Myocyte (in vitro differentiated cells): ENCODE measurements around the gene SLC25A48. TPM values are rescaled to one million over a fixed set of nuclear protein-coding genes. Genes with fewer than 3 reads are reported as not detected.

Experiments used
- DNase-seq: peaks from one replicate; pipeline ENCODE4 v3.0.0-alpha.2; 2012; ENCODE audit warnings: low read depth
- total RNA-seq: library from RNA; depleted of rRNA; stranded (reverse); fragments of >200 nt; gene quantifications from 2 replicates; pipeline ENCODE4 v1.2.3, GENCODE V29; 2014

The SLC25A48 gene
- total RNA-seq, 1 donor from 2014 or later, result not detected

DNA sequence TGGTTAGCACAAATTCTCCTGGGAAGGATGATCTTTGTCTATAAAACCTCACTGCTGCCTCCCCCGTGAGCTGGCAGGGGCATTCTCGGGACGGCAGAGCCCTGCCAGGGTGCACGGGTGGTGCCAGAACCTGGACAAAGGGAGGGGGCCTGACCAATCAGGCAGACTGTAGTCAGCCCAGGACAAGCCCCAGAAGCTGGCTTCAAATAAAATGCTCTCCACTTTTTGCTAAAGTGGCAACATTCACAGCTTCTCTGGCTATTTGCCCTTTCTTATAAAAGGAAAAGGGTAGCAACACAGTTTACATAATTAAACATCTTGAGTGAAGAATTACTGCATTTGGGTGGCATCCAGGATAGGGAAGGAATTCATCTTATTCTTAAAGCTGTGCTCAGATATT, 46.8 kb downstream of the SLC25A48 start:
- DNase-seq, result no peak

GRCh38 chr5:135881819-135882218, 47.4 kb downstream of the SLC25A48 start:
- no peak for DNase-seq

DNA sequence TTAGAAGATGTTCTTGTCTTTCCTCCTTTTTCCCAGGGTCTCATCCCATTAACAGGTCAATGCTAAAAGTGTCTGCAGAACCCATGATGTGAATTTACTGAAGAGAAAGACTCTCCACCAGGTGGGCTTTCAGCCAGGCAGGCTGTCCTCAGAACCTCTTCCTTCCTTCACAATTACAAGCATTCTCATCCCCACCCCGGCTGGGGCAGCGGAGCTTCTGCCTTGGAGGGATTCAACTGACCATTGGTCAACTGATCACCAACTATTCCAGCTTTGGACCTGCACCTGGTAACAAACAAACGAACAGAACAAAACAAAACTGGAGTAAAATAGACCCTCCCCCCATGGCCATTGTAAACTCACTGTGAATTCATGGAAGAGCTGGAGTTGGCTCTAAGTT, 48.6 kb downstream of the SLC25A48 start:
- DNase-seq, result no peak

DNA sequence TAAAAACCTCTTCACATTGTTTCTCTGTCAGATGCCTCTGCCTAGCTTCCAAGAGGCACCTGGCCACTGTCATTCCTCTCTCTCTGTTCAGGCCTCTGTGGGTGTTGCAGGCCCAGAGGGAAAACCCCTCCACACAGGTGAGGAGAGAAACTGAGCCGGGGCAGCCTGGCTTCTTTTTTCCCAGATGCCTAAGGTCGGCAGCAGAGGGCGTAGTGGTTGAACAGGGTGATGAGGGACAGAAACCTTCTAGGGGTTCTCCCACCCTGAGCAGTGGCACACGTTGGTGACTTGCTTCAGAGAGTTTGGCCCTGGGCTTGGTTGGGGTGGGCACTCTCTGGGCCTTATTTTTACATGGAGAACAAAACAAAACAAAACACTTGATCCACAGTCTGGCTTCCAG, 49.0 kb downstream of the SLC25A48 start:
- DNase-seq, result no peak

DNA sequence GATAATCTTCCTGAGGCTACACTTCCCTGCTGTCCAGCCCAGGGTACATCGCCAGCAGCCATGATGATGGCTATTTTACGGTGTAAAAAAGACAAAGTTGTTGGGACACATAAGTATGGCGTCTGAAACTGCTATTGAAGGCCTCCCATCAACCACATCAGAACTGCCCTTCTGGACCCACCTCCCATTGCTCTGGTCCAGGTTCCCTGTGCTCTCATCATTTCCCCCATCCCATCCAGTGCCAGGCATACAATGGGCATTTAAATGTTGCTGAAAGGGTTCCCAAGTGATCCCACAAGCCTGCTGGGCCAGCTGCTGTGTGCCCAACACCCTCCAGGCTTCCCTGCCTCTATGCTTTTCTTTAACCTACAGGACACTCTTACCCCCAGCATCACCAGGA, 50.6 kb downstream of the SLC25A48 start:
- no peak for DNase-seq

GRCh38 chr5:135886136-135886535, 51.7 kb downstream of the SLC25A48 start:
- no peak for DNase-seq

DNA sequence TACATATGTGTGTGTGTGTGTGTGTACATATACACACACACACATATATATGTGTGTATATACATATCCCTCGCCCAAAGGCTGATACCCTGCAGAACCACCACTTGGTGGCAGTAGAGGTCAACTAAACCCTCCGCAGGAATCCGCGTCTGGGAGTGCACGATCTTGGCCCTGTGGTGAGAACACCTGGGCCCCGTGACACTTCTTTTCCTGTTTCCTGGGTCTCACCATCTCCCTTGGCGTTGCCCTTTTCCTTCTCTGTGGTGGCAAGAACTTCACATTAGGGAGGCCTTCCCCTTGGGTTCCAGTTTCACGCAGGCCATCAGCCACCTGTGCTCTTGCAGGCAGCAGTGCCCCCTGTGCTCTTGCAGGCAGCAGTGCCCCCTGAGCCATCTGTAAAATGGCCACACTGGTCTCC, 53.0 kb downstream of the SLC25A48 start:
- peak; percentile 50 for DNase-seq

- peak; percentile 16 for DNase-seq
These were observed 53.6 kb downstream of the SLC25A48 start for GRCh38 chr5:135887881-135888614.

- DNase-seq, result no peak
These were observed 55.8 kb downstream of the SLC25A48 start for GRCh38 chr5:135890296-135890695.

DNA sequence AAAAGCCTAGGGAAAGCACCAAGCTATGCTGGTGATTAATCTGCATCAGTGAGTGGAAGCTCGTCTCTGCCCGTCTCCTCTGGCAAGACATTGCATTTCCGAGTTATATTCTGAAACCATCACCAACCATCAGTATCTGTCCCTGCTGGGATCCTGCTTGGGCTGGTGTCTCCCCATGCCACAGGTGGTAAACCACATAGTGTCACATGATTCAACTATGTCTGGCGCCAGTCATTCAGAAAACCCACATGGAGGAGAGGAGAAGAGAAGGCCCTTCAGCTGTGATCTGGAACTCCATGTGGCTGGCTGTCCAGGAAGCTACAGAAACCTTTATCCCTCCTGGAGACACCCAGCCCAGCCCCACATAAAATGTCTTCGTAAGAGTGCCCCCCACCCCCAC, 56.4 kb downstream of the SLC25A48 start:
- DNase-seq, result peak; percentile 79

DNA sequence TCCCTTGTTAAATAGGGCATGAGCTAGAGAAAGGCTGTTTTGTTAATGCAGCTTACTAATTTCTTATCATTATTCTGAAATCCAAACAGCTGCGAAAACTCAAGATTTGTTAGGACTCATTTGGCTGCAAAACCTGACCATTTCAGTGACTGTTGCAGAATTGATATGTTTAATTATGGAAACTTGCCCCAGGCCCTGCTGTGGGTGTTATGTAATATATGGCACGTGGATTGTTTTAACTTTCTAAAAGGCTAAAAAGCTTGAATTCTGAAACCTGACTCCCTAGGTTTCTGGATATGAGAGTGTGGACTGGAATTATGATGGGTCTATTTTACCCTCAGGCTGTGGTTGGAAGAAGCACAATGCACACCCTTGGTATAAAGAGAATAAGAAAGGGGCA, 56.8 kb downstream of the SLC25A48 start:
- DNase-seq, result peak; percentile 3

GRCh38 chr5:135891791-135892190, 57.3 kb downstream of the SLC25A48 start:
- DNase-seq, result no peak

GRCh38 chr5:135894276-135894675, 59.8 kb downstream of the SLC25A48 start:
- DNase-seq, result no peak

- no peak for DNase-seq
These were observed 60.3 kb downstream of the SLC25A48 start for GRCh38 chr5:135894789-135895188.

GRCh38 chr5:135895474-135896006, 61.1 kb downstream of the SLC25A48 start, which contains the start of gene IL9:
Gene IL9, minus strand, starts transcription at chr5:135895841. Its CDS starts 25 bp downstream, at chr5:135895816.
- DNase-seq, result no peak

- DNase-seq, result no peak
These were observed 64.2 kb downstream of the SLC25A48 start for GRCh38 chr5:135898651-135899050.

DNA sequence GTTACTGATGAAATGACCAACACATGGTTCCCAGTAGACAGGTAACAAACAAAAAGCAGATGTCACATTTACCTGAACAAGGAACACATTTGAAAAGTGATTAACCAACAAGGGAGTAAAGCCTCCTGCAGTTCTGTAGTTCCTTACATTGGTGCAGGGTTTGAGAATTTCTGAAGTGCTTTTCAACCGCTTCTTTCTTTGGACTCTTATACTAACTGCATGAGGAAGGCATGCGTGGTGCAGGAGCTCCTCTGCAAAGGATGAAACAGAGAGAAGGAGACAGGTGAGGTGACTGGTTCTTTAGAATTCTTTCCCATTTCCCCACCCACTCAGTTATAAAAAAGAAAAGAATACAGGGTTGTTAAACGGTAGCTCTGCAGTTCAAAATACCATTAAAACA, 65.8 kb downstream of the SLC25A48 start:
- DNase-seq, result no peak

DNA sequence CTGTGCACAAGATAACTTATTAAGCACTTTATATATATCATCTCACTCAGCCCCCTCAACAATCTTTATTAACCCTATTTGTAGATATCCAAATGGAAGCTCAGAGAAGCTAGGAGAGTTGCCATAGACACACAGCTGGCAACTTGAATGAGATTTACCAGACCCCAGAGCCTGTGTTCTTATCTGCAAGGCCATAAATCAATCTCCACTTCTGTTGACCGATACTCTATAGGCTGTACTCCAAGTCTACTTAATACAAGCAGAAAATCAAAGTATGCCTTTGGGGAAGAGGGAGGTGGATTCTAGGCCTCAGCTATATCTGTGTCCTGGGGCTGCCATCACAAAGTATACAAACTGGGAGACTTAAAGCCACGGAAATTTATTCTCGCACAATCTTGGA, 67.2 kb downstream of the SLC25A48 start:
- DNase-seq, result no peak

GRCh38 chr5:135905144-135905543, 70.7 kb downstream of the SLC25A48 start:
- no peak for DNase-seq

- no peak for DNase-seq
These were observed 79.5 kb downstream of the SLC25A48 start for GRCh38 chr5:135913713-135914626.

GRCh38 chr5:135915466-135916001, 81.1 kb downstream of the SLC25A48 start:
- DNase-seq, result no peak
